Stimulated activated CD8-positive, alpha-beta memory T cell treated with anti-CD3 and anti-CD28 coated beads, Interleukin-2, amount 100 ng/mL, for 1 hour (primary cell): ENCODE measurements around the gene TMEM132A.

Experiments
- DNase-seq, 2 donors: peaks; one replicate each; pipeline ENCODE4 v3.0.0-alpha.2; 2020; ENCODE audit warnings: low read depth in 2 of 2

TMEM132A gene

GRCh38 chr11:60937144-60937527 is 12.9 kb downstream of the TMEM132A start:
- DNase-seq, result no peak

GRCh38 chr11:60937811-60938210 is 13.6 kb downstream of the TMEM132A start:
- no peak for DNase-seq

- DNase-seq, result no peak
These were observed 14.2 kb downstream of the TMEM132A start for GRCh38 chr11:60938500-60938899.

- no peak for DNase-seq
These were observed 15.0 kb downstream of the TMEM132A start for GRCh38 chr11:60939301-60939700.

- DNase-seq, result no peak
These were observed 15.6 kb downstream of the TMEM132A start for GRCh38 chr11:60939855-60940254.

- DNase-seq, result no peak
These were observed 17.3 kb downstream of the TMEM132A start for GRCh38 chr11:60941371-60942119.

GRCh38 chr11:60942219-60942618 is 18.0 kb downstream of the TMEM132A start:
- no peak for DNase-seq

GRCh38 chr11:60942970-60943565 is 18.8 kb downstream of the TMEM132A start:
- DNase-seq, result no peak

GRCh38 chr11:60944490-60945294 is 20.4 kb downstream of the TMEM132A start:
- no peak for DNase-seq

GRCh38 chr11:60945295-60945667 is 21.0 kb downstream of the TMEM132A start:
- DNase-seq, result no peak

- no peak for DNase-seq
These were observed 22.5 kb downstream of the TMEM132A start for GRCh38 chr11:60946601-60947264.

- no peak for DNase-seq
These were observed 23.4 kb downstream of the TMEM132A start for GRCh38 chr11:60947700-60948099.

GRCh38 chr11:60948250-60948649 is 24.0 kb downstream of the TMEM132A start:
- no peak for DNase-seq

GRCh38 chr11:60950024-60950423 is 25.8 kb downstream of the TMEM132A start:
- DNase-seq, result no peak

- no peak for DNase-seq
These were observed 26.8 kb downstream of the TMEM132A start for GRCh38 chr11:60950933-60951605.

- no peak for DNase-seq
These were observed 27.3 kb downstream of the TMEM132A start for GRCh38 chr11:60951606-60951903.

GRCh38 chr11:60951904-60952741 is 27.9 kb downstream of the TMEM132A start, which contains the start of gene SLC15A3:
TSS of gene SLC15A3 (minus strand) at chr11:60952176. CDS start at chr11:60951551, 625 bp downstream.
- no peak for DNase-seq

- DNase-seq, result no peak
These were observed 28.5 kb downstream of the TMEM132A start for GRCh38 chr11:60952742-60953170.

- no peak for DNase-seq
These were observed 29.5 kb downstream of the TMEM132A start for GRCh38 chr11:60953781-60954180.

- DNase-seq, result no peak
These were observed 30.2 kb downstream of the TMEM132A start for GRCh38 chr11:60954421-60954820.

- no peak for DNase-seq
These were observed 31.3 kb downstream of the TMEM132A start for GRCh38 chr11:60955571-60955970.
